ENCODE measurements around the gene C19orf25. TPM values are rescaled to one million over a fixed set of nuclear protein-coding genes. Genes with fewer than 3 reads are reported as not detected.

The C19orf25 gene
- total and polyA plus RNA-seq, 2 of the 13 experiments (the other 11 are each of a cell fraction or from before 2014, with no cell fraction given): 14.2 to 32.4 TPM

GRCh38 chr19:1512671-1513498 lies 33.9 kb upstream of the C19orf25 start, which contains the start of gene ADAMTSL5 (continued):
- TF ChIP-seq, protein P1, sequence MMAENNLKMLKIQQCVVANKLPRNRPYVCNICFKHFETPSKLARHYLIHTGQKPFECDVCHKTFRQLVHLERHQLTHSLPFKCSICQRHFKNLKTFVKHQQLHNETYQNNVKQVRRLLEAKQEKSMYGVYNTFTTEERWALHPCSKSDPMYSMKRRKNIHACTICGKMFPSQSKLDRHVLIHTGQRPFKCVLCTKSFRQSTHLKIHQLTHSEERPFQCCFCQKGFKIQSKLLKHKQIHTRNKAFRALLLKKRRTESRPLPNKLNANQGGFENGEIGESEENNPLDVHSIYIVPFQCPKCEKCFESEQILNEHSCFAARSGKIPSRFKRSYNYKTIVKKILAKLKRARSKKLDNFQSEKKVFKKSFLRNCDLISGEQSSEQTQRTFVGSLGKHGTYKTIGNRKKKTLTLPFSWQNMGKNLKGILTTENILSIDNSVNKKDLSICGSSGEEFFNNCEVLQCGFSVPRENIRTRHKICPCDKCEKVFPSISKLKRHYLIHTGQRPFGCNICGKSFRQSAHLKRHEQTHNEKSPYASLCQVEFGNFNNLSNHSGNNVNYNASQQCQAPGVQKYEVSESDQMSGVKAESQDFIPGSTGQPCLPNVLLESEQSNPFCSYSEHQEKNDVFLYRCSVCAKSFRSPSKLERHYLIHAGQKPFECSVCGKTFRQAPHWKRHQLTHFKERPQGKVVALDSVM (CRISPR knock-in tag; IDR thresholded peaks at IDR 0.05): no peak
- TF ChIP-seq ZMYM4 (CRISPR knock-in tag; IDR thresholded peaks at IDR 0.05) (no peak), BATF2 (CRISPR knock-in tag; IDR thresholded peaks at IDR 0.05) (no peak), ZSCAN22 (CRISPR knock-in tag; IDR thresholded peaks at IDR 0.05) (no peak), ZNF709 (CRISPR knock-in tag; IDR thresholded peaks at IDR 0.05) (no peak), ZNF432 (CRISPR knock-in tag; IDR thresholded peaks at IDR 0.05; ENCODE audit: borderline replicate concordance) (no peak), KLF13 (CRISPR knock-in tag; IDR thresholded peaks at IDR 0.05) (no peak), ZKSCAN8 (CRISPR knock-in tag; IDR thresholded peaks at IDR 0.05; ENCODE audit: borderline replicate concordance) (peak; percentile 25; the same call in 1 of the 2 replicates), ZNF207 (IDR thresholded peaks at IDR 0.05; ENCODE audit: borderline replicate concordance) (no peak), FOXP1 (IDR thresholded peaks at IDR 0.05) (no peak), FOXP1 (CRISPR knock-in tag; IDR thresholded peaks at IDR 0.05) (no peak), MAFG (CRISPR knock-in tag; IDR thresholded peaks at IDR 0.05) (no peak)
- TF ChIP-seq, protein P2, sequence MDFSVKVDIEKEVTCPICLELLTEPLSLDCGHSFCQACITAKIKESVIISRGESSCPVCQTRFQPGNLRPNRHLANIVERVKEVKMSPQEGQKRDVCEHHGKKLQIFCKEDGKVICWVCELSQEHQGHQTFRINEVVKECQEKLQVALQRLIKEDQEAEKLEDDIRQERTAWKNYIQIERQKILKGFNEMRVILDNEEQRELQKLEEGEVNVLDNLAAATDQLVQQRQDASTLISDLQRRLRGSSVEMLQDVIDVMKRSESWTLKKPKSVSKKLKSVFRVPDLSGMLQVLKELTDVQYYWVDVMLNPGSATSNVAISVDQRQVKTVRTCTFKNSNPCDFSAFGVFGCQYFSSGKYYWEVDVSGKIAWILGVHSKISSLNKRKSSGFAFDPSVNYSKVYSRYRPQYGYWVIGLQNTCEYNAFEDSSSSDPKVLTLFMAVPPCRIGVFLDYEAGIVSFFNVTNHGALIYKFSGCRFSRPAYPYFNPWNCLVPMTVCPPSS (IDR thresholded peaks at IDR 0.05): no peak
- TF ChIP-seq, protein P3, sequence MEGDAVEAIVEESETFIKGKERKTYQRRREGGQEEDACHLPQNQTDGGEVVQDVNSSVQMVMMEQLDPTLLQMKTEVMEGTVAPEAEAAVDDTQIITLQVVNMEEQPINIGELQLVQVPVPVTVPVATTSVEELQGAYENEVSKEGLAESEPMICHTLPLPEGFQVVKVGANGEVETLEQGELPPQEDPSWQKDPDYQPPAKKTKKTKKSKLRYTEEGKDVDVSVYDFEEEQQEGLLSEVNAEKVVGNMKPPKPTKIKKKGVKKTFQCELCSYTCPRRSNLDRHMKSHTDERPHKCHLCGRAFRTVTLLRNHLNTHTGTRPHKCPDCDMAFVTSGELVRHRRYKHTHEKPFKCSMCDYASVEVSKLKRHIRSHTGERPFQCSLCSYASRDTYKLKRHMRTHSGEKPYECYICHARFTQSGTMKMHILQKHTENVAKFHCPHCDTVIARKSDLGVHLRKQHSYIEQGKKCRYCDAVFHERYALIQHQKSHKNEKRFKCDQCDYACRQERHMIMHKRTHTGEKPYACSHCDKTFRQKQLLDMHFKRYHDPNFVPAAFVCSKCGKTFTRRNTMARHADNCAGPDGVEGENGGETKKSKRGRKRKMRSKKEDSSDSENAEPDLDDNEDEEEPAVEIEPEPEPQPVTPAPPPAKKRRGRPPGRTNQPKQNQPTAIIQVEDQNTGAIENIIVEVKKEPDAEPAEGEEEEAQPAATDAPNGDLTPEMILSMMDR (CRISPR knock-in tag; IDR thresholded peaks at IDR 0.05): peak; percentile 47; the same call in 1 of the 2 replicates
- TF ChIP-seq, protein P4, sequence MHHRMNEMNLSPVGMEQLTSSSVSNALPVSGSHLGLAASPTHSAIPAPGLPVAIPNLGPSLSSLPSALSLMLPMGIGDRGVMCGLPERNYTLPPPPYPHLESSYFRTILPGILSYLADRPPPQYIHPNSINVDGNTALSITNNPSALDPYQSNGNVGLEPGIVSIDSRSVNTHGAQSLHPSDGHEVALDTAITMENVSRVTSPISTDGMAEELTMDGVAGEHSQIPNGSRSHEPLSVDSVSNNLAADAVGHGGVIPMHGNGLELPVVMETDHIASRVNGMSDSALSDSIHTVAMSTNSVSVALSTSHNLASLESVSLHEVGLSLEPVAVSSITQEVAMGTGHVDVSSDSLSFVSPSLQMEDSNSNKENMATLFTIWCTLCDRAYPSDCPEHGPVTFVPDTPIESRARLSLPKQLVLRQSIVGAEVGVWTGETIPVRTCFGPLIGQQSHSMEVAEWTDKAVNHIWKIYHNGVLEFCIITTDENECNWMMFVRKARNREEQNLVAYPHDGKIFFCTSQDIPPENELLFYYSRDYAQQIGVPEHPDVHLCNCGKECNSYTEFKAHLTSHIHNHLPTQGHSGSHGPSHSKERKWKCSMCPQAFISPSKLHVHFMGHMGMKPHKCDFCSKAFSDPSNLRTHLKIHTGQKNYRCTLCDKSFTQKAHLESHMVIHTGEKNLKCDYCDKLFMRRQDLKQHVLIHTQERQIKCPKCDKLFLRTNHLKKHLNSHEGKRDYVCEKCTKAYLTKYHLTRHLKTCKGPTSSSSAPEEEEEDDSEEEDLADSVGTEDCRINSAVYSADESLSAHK (CRISPR knock-in tag; IDR thresholded peaks at IDR 0.05; ENCODE audit: borderline replicate concordance): no peak
- TF ChIP-seq, protein P5, sequence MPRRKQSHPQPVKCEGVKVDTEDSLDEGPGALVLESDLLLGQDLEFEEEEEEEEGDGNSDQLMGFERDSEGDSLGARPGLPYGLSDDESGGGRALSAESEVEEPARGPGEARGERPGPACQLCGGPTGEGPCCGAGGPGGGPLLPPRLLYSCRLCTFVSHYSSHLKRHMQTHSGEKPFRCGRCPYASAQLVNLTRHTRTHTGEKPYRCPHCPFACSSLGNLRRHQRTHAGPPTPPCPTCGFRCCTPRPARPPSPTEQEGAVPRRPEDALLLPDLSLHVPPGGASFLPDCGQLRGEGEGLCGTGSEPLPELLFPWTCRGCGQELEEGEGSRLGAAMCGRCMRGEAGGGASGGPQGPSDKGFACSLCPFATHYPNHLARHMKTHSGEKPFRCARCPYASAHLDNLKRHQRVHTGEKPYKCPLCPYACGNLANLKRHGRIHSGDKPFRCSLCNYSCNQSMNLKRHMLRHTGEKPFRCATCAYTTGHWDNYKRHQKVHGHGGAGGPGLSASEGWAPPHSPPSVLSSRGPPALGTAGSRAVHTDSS (CRISPR knock-in tag; conservative IDR thresholded peaks at IDR 0.05): no peak
- TF ChIP-seq, protein P6, sequence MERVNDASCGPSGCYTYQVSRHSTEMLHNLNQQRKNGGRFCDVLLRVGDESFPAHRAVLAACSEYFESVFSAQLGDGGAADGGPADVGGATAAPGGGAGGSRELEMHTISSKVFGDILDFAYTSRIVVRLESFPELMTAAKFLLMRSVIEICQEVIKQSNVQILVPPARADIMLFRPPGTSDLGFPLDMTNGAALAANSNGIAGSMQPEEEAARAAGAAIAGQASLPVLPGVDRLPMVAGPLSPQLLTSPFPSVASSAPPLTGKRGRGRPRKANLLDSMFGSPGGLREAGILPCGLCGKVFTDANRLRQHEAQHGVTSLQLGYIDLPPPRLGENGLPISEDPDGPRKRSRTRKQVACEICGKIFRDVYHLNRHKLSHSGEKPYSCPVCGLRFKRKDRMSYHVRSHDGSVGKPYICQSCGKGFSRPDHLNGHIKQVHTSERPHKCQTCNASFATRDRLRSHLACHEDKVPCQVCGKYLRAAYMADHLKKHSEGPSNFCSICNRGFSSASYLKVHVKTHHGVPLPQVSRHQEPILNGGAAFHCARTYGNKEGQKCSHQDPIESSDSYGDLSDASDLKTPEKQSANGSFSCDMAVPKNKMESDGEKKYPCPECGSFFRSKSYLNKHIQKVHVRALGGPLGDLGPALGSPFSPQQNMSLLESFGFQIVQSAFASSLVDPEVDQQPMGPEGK (CRISPR knock-in tag; IDR thresholded peaks at IDR 0.05): peak; percentile 71
